GM23338 (cell line): ENCODE results near the gene SORBS2. TPM values are rescaled to one million over a fixed set of nuclear protein-coding genes. Genes with fewer than 3 reads are reported as not detected.

Source experiments
- ATAC-seq: fragments of 200-7000 bp; cut with Tn5 transposase; 3 replicates; pipeline ENCODE4 v1.9.1; 2020
- DNase-seq: peaks from one replicate; pipeline ENCODE4 v3.0.0-alpha.2; 2015; ENCODE audit warnings: low spot score
- H2AFZ ChIP-seq: fragments of 200-600 bp; sonication (generic); 2 replicates; pipeline ENCODE4 v1.8.0; 2016; ENCODE audit warnings: antibody characterized with exemption, mild to moderate bottlenecking, moderate library complexity
- H3F3A ChIP-seq: fragments of 200-600 bp; sonication (generic); replicated peaks from 2 replicates; pipeline ENCODE4 v1.8.0; 2017; ENCODE audit warnings: antibody characterized with exemption, mixed run types, low read depth
- H3K27ac ChIP-seq: fragments of 200-600 bp; sonication (generic); 2 replicates; pipeline ENCODE4 v1.6.1; 2016; ENCODE audit warnings: low read depth
- H3K27me3 ChIP-seq: fragments of 200-600 bp; sonication (generic); 2 replicates; pipeline ENCODE4 v1.8.0; 2016; ENCODE audit warnings: mild to moderate bottlenecking, mixed run types, moderate library complexity; ENCODE audit not compliant: insufficient read depth
- H3K36me3 ChIP-seq: fragments of 200-600 bp; sonication (generic); 2 replicates; pipeline ENCODE4 v1.8.0; 2016; ENCODE audit warnings: mild to moderate bottlenecking; ENCODE audit not compliant: insufficient read depth
- H3K4me1 ChIP-seq: fragments of 200-600 bp; sonication (generic); 2 replicates; pipeline ENCODE4 v1.8.0; 2016; ENCODE audit warnings: mild to moderate bottlenecking, moderate library complexity; ENCODE audit not compliant: insufficient read depth
- H3K4me2 ChIP-seq: fragments of 200-600 bp; sonication (generic); 2 replicates; pipeline ENCODE4 v1.7.1; 2017; ENCODE audit warnings: mixed run types
- H3K4me3 ChIP-seq: fragments of 200-600 bp; sonication (generic); 2 replicates; pipeline ENCODE4 v1.6.1; 2016; ENCODE audit warnings: mixed run types
- H3K79me2 ChIP-seq: fragments of 200-600 bp; sonication (generic); replicated peaks from 2 replicates; pipeline ENCODE4 v1.8.0; 2017; ENCODE audit warnings: mild to moderate bottlenecking; ENCODE audit not compliant: insufficient read depth
- H3K9me2 ChIP-seq: fragments of 200-600 bp; sonication (generic); 2 replicates; pipeline ENCODE4 v1.8.0; 2017; ENCODE audit not compliant: insufficient read depth
- H4K20me1 ChIP-seq: fragments of 200-600 bp; sonication (generic); replicated peaks from 2 replicates; pipeline ENCODE4 v1.8.0; 2017; ENCODE audit warnings: mild to moderate bottlenecking; ENCODE audit not compliant: insufficient read depth
- H3K27ac Mint-ChIP-seq: 2 replicates; pipeline ENCODE4 v1.8.0; 2020; ENCODE audit warnings: inconsistent platforms, mild to moderate bottlenecking, moderate library complexity, mixed read lengths
- H3K27me3 Mint-ChIP-seq: 3 replicates; pipeline ENCODE4 v1.8.0; 2022; ENCODE audit warnings: low read depth, mild to moderate bottlenecking, moderate library complexity, mixed read lengths, inconsistent platforms; ENCODE audit not compliant: insufficient read depth, poor library complexity
- H3K36me3 Mint-ChIP-seq: 3 replicates; pipeline ENCODE4 v1.8.0; 2021; ENCODE audit warnings: low read depth, mild to moderate bottlenecking, inconsistent platforms, moderate library complexity, mixed read lengths
- H3K4me1 Mint-ChIP-seq: 3 replicates; pipeline ENCODE4 v1.8.0; 2020; ENCODE audit warnings: mild to moderate bottlenecking, inconsistent platforms, mixed read lengths
- H3K4me3 Mint-ChIP-seq: 3 replicates; pipeline ENCODE4 v1.8.0; 2021; ENCODE audit warnings: moderate library complexity, mild to moderate bottlenecking, inconsistent platforms, mixed read lengths
- H3K9me3 Mint-ChIP-seq: 3 replicates; pipeline ENCODE4 v1.8.0; 2020; ENCODE audit warnings: moderate library complexity, mild to moderate bottlenecking, inconsistent platforms, mixed read lengths
- POLR2AphosphoS5 ChIP-seq: IDR thresholded peaks from 2 replicates; pipeline ENCODE4 v1.6.1; 2016; ENCODE audit warnings: antibody characterized with exemption, low read depth
- STAT1 ChIP-seq: IDR thresholded peaks from one replicate; pipeline ENCODE4 v1.6.1; 2016; ENCODE audit warnings: antibody characterized with exemption; ENCODE audit not compliant: unreplicated experiment
- ZNF114 ChIP-seq: fragments of 250-450 bp; sonication (Bioruptor Pico); IDR thresholded peaks from 2 replicates; pipeline ENCODE4 v1.5.0; 2020; ENCODE audit warnings: mild to moderate bottlenecking, moderate library complexity
- ZNF331 ChIP-seq: fragments of 250-450 bp; sonication (Bioruptor Pico); IDR thresholded peaks from 2 replicates; pipeline ENCODE4 v1.5.0; 2020; ENCODE audit warnings: low read depth, mild to moderate bottlenecking, moderate library complexity
- polyA plus RNA-seq: library from polyadenylated mRNA; unstranded; fragments of >200 nt; fragmentation: Nextera tagmentation; extraction: Ambion mirVana; gene quantifications from 2 replicates; pipeline ENCODE4 v1.2.1, GENCODE V29; 2016
- total RNA-seq: library from RNA; depleted of rRNA; stranded (reverse); fragments of >200 nt; shearing (Covaris generic); gene quantifications from 2 replicates; pipeline ENCODE4 v1.2.3, GENCODE V29; 2014
- TF ChIP-seq, protein P1 (sequence below): IDR thresholded peaks from one replicate; pipeline ENCODE4 v1.6.1; 2018; ENCODE audit warnings: antibody characterized with exemption; ENCODE audit not compliant: unreplicated experiment

Gene SORBS2
- total and polyA plus RNA-seq, 2 experiments from 2014 or later = 17.8 to 27.6 TPM

DNA sequence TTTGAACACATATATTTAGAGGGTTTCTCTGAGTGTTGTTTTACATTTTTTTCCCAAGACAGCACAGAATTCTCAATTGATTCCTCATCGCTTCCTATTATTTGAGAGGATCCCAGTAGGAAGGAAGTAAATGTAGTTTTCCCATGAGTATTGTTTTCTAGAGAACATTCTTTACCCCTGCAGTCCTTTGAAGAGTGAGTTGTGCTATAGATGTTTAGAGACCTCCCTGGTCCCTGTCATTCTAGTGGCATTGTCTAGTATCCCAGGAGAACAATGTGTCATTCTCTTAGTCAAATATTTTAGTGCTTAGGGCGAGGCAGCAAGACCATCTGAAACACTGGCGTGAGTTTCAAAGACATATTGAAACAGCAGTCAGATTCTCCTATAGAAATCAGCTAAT, 32.5 kb downstream of the SORBS2 start:
- Mint-ChIP-seq H3K27me3 (peaks cover 1% of the 10 kb centered on the region), H3K9me3 (no peaks in the 10 kb centered on the region)
- H3K4me3 ChIP-seq = no peak overlapping the region

DNA sequence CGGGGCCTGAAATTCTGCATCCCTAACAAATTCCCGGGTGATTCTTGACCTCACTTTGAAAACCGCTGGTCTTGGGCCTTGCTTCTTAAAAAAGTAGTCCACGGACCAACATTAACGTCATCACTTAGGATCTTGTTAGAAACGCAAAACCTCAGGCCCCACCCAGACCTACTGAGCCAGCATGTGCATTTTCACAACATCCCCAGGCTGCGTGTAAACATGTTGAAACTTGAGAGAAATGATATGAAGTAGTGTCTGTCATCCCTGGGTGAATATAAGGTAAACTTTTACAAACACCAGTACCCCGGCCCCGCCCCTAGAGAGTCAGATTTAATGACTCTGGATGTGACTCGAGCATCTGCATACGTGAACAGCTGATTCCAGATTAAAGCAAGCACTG, 33.7 kb downstream of the SORBS2 start:
- no peak for ATAC-seq
- Mint-ChIP-seq H3K36me3 (no peaks in the 10 kb centered on the region), H3K4me1 (peaks cover 47% of the 10 kb centered on the region)

More for the DNA sequence above, 32.5 kb downstream of the SORBS2 start:
- no peak overlapping the region for H2AFZ ChIP-seq
- no peak overlapping the region for H3K27ac ChIP-seq
- TF ChIP-seq ZNF114 = no peak
- H3K79me2 ChIP-seq = no peaks in the 10 kb centered on the region
- Mint-ChIP-seq H3K4me1 (peaks cover 38% of the 10 kb centered on the region), H3K4me3 (no peak overlapping the region), H3K27ac (no peak overlapping the region), H3K36me3 (no peaks in the 10 kb centered on the region)
- H3K9me2 ChIP-seq = 0 out of 2 replicates have a peak, but pooled peaks cover 3% of the 10 kb centered on the region
- H3K27me3 ChIP-seq = no peaks in the 10 kb centered on the region
- no peaks in the 10 kb centered on the region for H3K36me3 ChIP-seq
- DNase-seq = no peak
- peaks cover 25% of the 10 kb centered on the region for H3K4me1 ChIP-seq
- no peaks in the 10 kb centered on the region; the same call in 1 of the 2 replicates for H3F3A ChIP-seq
- no peaks in the 10 kb centered on the region for H4K20me1 ChIP-seq
- no peak overlapping the region for H3K4me2 ChIP-seq
- peak; percentile 14; the same call in 2 of the 3 replicates for ATAC-seq

More for the DNA sequence above, 33.7 kb downstream of the SORBS2 start:
- Mint-ChIP-seq H3K27ac (no peak overlapping the region), H3K4me3 (no peak overlapping the region), H3K9me3 (no peaks in the 10 kb centered on the region), H3K27me3 (peaks cover 1% of the 10 kb centered on the region)
- 0 out of 2 replicates have a peak, but pooled peaks cover 3% of the 10 kb centered on the region for H3K9me2 ChIP-seq
- H3K79me2 ChIP-seq = no peaks in the 10 kb centered on the region
- no peak overlapping the region for H3K4me2 ChIP-seq
- no peaks in the 10 kb centered on the region for H4K20me1 ChIP-seq
- peaks cover 33% of the 10 kb centered on the region for H3K4me1 ChIP-seq
- no peak overlapping the region for H2AFZ ChIP-seq
- H3F3A ChIP-seq = no peaks in the 10 kb centered on the region; the same call in 1 of the 2 replicates
- no peak for TF ChIP-seq STAT1
- no peak for TF ChIP-seq POLR2AphosphoS5
- TF ChIP-seq, protein P1, sequence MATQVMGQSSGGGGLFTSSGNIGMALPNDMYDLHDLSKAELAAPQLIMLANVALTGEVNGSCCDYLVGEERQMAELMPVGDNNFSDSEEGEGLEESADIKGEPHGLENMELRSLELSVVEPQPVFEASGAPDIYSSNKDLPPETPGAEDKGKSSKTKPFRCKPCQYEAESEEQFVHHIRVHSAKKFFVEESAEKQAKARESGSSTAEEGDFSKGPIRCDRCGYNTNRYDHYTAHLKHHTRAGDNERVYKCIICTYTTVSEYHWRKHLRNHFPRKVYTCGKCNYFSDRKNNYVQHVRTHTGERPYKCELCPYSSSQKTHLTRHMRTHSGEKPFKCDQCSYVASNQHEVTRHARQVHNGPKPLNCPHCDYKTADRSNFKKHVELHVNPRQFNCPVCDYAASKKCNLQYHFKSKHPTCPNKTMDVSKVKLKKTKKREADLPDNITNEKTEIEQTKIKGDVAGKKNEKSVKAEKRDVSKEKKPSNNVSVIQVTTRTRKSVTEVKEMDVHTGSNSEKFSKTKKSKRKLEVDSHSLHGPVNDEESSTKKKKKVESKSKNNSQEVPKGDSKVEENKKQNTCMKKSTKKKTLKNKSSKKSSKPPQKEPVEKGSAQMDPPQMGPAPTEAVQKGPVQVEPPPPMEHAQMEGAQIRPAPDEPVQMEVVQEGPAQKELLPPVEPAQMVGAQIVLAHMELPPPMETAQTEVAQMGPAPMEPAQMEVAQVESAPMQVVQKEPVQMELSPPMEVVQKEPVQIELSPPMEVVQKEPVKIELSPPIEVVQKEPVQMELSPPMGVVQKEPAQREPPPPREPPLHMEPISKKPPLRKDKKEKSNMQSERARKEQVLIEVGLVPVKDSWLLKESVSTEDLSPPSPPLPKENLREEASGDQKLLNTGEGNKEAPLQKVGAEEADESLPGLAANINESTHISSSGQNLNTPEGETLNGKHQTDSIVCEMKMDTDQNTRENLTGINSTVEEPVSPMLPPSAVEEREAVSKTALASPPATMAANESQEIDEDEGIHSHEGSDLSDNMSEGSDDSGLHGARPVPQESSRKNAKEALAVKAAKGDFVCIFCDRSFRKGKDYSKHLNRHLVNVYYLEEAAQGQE = no peak
- no peak for TF ChIP-seq ZNF331 (CRISPR knock-in tag)
- no peak overlapping the region for H3K4me3 ChIP-seq
- no peak for DNase-seq
- H3K27ac ChIP-seq = no peak overlapping the region
- H3K27me3 ChIP-seq = no peaks in the 10 kb centered on the region
- no peaks in the 10 kb centered on the region for H3K36me3 ChIP-seq
